KMS-11 (cell line): ENCODE results near the gene ITGB5.

Source experiments
- H2AFZ ChIP-seq: fragments of 200-600 bp; sonication (generic); 2 replicates; pipeline ENCODE4 v1.6.1; 2016; ENCODE audit warnings: antibody characterized with exemption, mixed run types, low read depth
- H3K27ac ChIP-seq: fragments of 200-600 bp; sonication (generic); 2 replicates; pipeline ENCODE4 v1.6.1; 2016; ENCODE audit warnings: mild to moderate bottlenecking, mixed run types
- H3K27me3 ChIP-seq: fragments of 200-600 bp; sonication (generic); 2 replicates; pipeline ENCODE4 v1.6.1; 2017; ENCODE audit warnings: mild to moderate bottlenecking, low read depth, mixed run types, moderate library complexity; ENCODE audit not compliant: insufficient read depth
- H3K36me3 ChIP-seq: fragments of 200-600 bp; sonication (generic); 2 replicates; pipeline ENCODE4 v1.6.1; 2017; ENCODE audit warnings: mild to moderate bottlenecking, mixed run types; ENCODE audit not compliant: insufficient read depth
- H3K4me1 ChIP-seq: fragments of 200-600 bp; sonication (generic); 2 replicates; pipeline ENCODE4 v1.6.1; 2016; ENCODE audit warnings: mild to moderate bottlenecking, low read depth, mixed run types; ENCODE audit not compliant: poor library complexity, severe bottlenecking
- H3K4me2 ChIP-seq: fragments of 200-600 bp; sonication (generic); 2 replicates; pipeline ENCODE4 v1.7.0; 2016; ENCODE audit warnings: mild to moderate bottlenecking, mixed run types
- H3K4me3 ChIP-seq: fragments of 200-600 bp; sonication (generic); IDR thresholded peaks from 2 replicates; pipeline ENCODE4 v1.6.1; 2017; ENCODE audit warnings: low read depth, low read length, mixed read lengths; ENCODE audit not compliant: insufficient read depth
- H3K79me2 ChIP-seq: fragments of 200-600 bp; sonication (generic); 2 replicates; pipeline ENCODE4 v1.6.1; 2016; ENCODE audit warnings: low read depth, mixed run types; ENCODE audit not compliant: insufficient read depth
- H3K9ac ChIP-seq: fragments of 200-600 bp; sonication (generic); 2 replicates; pipeline ENCODE4 v1.6.1; 2016; ENCODE audit warnings: mild to moderate bottlenecking, mixed run types
- H4K20me1 ChIP-seq: fragments of 200-600 bp; sonication (generic); 2 replicates; pipeline ENCODE4 v1.6.1; 2016; ENCODE audit warnings: mild to moderate bottlenecking, mixed run types; ENCODE audit not compliant: insufficient read depth
- CTCF ChIP-seq: fragments of 200-600 bp; sonication (generic); conservative IDR thresholded peaks from 2 replicates; pipeline ENCODE4 v1.6.1; 2017; ENCODE audit warnings: low read depth, mild to moderate bottlenecking, antibody characterized with exemption, low read length, moderate library complexity, mixed read lengths

ITGB5 gene

GRCh38 chr3:124797426-124797945 lies 89.7 kb downstream of the ITGB5 start:
- H4K20me1 ChIP-seq, result no peaks in the 10 kb centered on the region
- H3K4me3 ChIP-seq, result no peak overlapping the region
- no peak for TF ChIP-seq CTCF

GRCh38 chr3:124796477-124796876 lies 90.7 kb downstream of the ITGB5 start:
- TF ChIP-seq CTCF, result no peak
- no peaks in the 10 kb centered on the region for H4K20me1 ChIP-seq
- H3K4me3 ChIP-seq, result no peak overlapping the region
- no peak overlapping the region for H3K4me2 ChIP-seq
- peaks cover 82% of the 10 kb centered on the region for H3K4me1 ChIP-seq
- no peaks in the 10 kb centered on the region for H3K36me3 ChIP-seq
- no peak overlapping the region for H3K9ac ChIP-seq
- no peaks in the 10 kb centered on the region for H3K79me2 ChIP-seq
- H3K27me3 ChIP-seq, result no peaks in the 10 kb centered on the region
- no peak overlapping the region for H2AFZ ChIP-seq
- no peak overlapping the region for H3K27ac ChIP-seq

More at GRCh38 chr3:124797426-124797945, 89.7 kb downstream of the ITGB5 start:
- Histone ChIP-seq H3K4me1 (peaks cover 82% of the 10 kb centered on the region), H3K27ac (no peak overlapping the region), H3K79me2 (no peaks in the 10 kb centered on the region), H3K9ac (no peak overlapping the region), H2AFZ (no peak overlapping the region), H3K27me3 (no peaks in the 10 kb centered on the region), H3K4me2 (no peak overlapping the region), H3K36me3 (no peaks in the 10 kb centered on the region)

- no peak for TF ChIP-seq CTCF
- H2AFZ ChIP-seq, result no peak overlapping the region
- H3K4me3 ChIP-seq, result no peak overlapping the region
- H3K9ac ChIP-seq, result peak overlapping the region; percentile 84; the same call in 1 of the 2 replicates
- H4K20me1 ChIP-seq, result no peaks in the 10 kb centered on the region
- no peaks in the 10 kb centered on the region for H3K27me3 ChIP-seq
- H3K4me1 ChIP-seq, result peaks cover 73% of the 10 kb centered on the region
- H3K4me2 ChIP-seq, result peak overlapping the region; percentile 65; the same call in 1 of the 2 replicates
- peak overlapping the region; percentile 97 for H3K27ac ChIP-seq
- no peaks in the 10 kb centered on the region for H3K36me3 ChIP-seq
- peaks cover 10% of the 10 kb centered on the region; the same call in 1 of the 2 replicates for H3K79me2 ChIP-seq
These were observed 94.0 kb downstream of the ITGB5 start for GRCh38 chr3:124793054-124793739.

- H3K4me2 ChIP-seq, result peak overlapping the region; percentile 65
- H3K4me3 ChIP-seq, result no peak overlapping the region
- no peaks in the 10 kb centered on the region for H3K27me3 ChIP-seq
- peaks cover 79% of the 10 kb centered on the region for H3K4me1 ChIP-seq
- no peaks in the 10 kb centered on the region for H4K20me1 ChIP-seq
- no peak for TF ChIP-seq CTCF
- peak overlapping the region; percentile 97 for H3K27ac ChIP-seq
- peak overlapping the region; percentile 84 for H3K9ac ChIP-seq
- no peak overlapping the region for H2AFZ ChIP-seq
- H3K36me3 ChIP-seq, result no peaks in the 10 kb centered on the region
- H3K79me2 ChIP-seq, result peaks cover 14% of the 10 kb centered on the region; the same call in 1 of the 2 replicates
These were observed 94.7 kb downstream of the ITGB5 start for GRCh38 chr3:124792341-124793040.
